ENCODE measurements around the gene PTPRN2. TPM values are rescaled to one million over a fixed set of nuclear protein-coding genes. Genes with fewer than 3 reads are reported as not detected.

PTPRN2 gene
- total RNA-seq, 1 donor from 2014 or later = 1.8 TPM

DNA sequence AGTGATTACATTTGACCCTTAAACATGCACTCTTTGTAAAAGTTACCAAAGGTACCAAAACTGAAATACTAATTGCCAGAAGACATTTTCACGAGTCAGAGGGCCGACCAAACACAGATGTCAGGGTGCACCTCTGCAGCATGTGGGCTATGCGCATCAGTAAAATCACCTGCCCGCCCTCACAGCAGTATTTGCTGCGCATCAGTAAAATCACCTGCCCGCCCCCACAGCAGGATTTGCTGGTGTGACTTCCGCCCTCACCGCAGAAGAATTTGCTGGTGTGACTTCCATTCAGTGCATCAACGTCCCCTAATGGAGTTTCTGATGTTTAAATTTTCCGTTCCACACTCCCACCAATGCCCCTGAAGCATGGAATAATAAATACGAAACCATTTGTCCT is 202.9 kb downstream of the PTPRN2 start:
- ChIA-PET POLR2A (no interaction called here), CTCF (no interaction called here)
- intact Hi-C loops (cut with micrococcal nuclease) = no loop called here
- Mint-ChIP-seq H3K4me3 (no peak overlapping the region), H3K9me3 (peaks cover 15% of the 10 kb centered on the region), H3K36me3 (ENCODE audit: low read depth) (no peaks in the 10 kb centered on the region), H3K27me3 (no peaks in the 10 kb centered on the region), H3K4me1 (no peaks in the 10 kb centered on the region), H3K27ac (no peak overlapping the region)
- no peak for ATAC-seq (ENCODE audit: low read depth)
- no peak for DNase-seq
- TF ChIP-seq, protein P1, sequence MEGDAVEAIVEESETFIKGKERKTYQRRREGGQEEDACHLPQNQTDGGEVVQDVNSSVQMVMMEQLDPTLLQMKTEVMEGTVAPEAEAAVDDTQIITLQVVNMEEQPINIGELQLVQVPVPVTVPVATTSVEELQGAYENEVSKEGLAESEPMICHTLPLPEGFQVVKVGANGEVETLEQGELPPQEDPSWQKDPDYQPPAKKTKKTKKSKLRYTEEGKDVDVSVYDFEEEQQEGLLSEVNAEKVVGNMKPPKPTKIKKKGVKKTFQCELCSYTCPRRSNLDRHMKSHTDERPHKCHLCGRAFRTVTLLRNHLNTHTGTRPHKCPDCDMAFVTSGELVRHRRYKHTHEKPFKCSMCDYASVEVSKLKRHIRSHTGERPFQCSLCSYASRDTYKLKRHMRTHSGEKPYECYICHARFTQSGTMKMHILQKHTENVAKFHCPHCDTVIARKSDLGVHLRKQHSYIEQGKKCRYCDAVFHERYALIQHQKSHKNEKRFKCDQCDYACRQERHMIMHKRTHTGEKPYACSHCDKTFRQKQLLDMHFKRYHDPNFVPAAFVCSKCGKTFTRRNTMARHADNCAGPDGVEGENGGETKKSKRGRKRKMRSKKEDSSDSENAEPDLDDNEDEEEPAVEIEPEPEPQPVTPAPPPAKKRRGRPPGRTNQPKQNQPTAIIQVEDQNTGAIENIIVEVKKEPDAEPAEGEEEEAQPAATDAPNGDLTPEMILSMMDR (IDR thresholded peaks at IDR 0.05) = no peak

DNA sequence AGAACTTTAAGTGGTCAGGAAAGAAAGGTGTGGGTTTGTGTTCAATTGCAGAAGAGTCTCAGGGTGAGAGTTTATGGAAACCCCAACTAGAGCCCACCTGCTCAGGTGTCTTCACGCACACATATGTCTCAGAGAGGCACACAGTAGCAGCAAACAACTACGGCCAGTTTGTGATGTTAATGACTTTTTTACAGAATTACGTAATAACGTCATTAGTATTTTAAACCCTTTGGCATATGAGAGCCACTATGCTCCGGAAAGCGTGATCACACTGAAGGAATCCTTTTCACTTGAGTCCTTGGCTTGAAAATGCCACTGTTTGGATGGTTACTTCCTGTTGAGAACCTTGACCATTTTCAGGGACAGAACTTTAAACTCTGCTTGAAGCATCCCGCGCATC is 204.0 kb downstream of the PTPRN2 start:
- Mint-ChIP-seq H3K36me3 (ENCODE audit: low read depth) (no peaks in the 10 kb centered on the region), H3K27ac (no peak overlapping the region), H3K4me1 (no peaks in the 10 kb centered on the region), H3K4me3 (no peak overlapping the region), H3K9me3 (peaks cover 20% of the 10 kb centered on the region), H3K27me3 (no peaks in the 10 kb centered on the region)
- POLR2A ChIA-PET = no interaction called here
- DNase-seq = no peak
- TF ChIP-seq, protein P1 (IDR thresholded peaks at IDR 0.05) = no peak
- intact Hi-C loops (cut with micrococcal nuclease) = no loop called here
- CTCF ChIA-PET = no interaction called here
- no peak for ATAC-seq (ENCODE audit: low read depth)

DNA sequence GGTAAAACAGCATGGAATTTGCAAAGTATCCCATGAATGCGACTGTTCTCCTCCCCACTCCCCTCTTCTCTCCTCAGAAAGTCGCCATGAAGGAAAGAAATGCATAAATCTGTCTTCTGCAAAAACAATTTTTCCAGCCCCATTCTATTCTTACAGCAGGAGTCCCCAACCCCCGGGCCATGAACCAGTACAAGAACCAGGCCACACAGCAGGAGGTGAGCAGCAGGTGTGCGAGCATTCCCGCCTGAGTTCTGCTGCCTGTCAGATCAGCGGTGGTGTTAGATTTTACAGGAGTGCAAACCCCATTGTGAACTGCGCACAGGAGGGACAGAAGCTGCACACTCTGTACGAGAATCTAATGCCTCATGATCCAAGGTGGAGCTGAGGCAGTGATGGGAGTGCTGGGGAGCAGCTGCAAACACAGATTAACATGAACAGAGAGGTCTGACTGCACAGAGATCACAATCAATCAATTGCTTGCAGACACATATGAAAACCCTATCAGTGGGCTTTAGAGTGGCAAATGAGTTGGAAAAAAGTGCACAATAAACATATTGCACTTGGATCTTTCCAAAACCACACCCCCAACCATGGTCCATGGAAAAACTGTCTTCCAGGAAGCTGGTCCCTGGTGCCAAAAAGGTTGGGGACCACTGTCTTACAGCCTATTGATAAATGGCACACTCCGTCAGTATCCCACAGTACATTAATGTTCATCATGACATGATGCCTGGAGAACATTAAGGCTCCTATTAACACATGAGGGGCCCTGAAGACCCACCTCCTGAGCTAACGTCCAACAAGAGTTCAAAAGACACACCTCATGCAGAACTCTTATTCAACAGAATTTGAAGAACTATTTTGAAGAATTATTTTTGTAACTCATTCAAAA is 205.0 kb downstream of the PTPRN2 start:
- ATAC-seq (ENCODE audit: low read depth) (no peak), DNase-seq (no peak)
- Mint-ChIP-seq H3K27ac (no peak overlapping the region), H3K9me3 (peaks cover 21% of the 10 kb centered on the region), H3K27me3 (no peaks in the 10 kb centered on the region), H3K36me3 (ENCODE audit: low read depth) (no peaks in the 10 kb centered on the region), H3K4me3 (no peak overlapping the region), H3K4me1 (no peaks in the 10 kb centered on the region)
- intact Hi-C loops (cut with micrococcal nuclease) = no loop called here
- POLR2A ChIA-PET = no interaction called here
- CTCF ChIA-PET = no interaction called here
- TF ChIP-seq, protein P1 (IDR thresholded peaks at IDR 0.05) = no peak

DNA sequence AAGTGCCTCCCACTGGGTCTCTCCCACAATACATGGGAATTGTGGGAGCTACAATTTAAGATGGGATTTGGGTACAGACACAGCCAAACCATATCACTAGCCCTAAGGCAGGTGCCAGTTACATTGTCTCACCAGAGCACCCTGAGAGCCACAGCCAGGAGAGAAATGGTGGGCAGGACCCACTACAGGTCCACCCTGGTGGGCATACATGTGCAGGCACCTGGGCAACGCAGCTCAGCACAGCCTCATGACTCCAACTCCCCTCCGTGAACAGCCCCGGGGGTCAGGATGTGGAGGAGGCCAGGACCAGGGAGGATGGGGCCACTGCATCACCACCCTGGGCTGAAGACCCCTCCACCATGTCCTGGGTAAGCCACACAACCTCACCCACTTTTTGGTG is 205.7 kb downstream of the PTPRN2 start:
- Mint-ChIP-seq H3K4me3 (no peak overlapping the region), H3K27ac (no peak overlapping the region), H3K9me3 (peaks cover 22% of the 10 kb centered on the region), H3K4me1 (no peaks in the 10 kb centered on the region), H3K27me3 (no peaks in the 10 kb centered on the region), H3K36me3 (ENCODE audit: low read depth) (no peaks in the 10 kb centered on the region)
- CTCF ChIA-PET = no interaction called here
- intact Hi-C loops (cut with micrococcal nuclease) = no loop called here
- TF ChIP-seq, protein P1 (IDR thresholded peaks at IDR 0.05) = no peak
- DNase-seq = no peak
- POLR2A ChIA-PET = no interaction called here
- ATAC-seq (ENCODE audit: low read depth) = no peak

DNA sequence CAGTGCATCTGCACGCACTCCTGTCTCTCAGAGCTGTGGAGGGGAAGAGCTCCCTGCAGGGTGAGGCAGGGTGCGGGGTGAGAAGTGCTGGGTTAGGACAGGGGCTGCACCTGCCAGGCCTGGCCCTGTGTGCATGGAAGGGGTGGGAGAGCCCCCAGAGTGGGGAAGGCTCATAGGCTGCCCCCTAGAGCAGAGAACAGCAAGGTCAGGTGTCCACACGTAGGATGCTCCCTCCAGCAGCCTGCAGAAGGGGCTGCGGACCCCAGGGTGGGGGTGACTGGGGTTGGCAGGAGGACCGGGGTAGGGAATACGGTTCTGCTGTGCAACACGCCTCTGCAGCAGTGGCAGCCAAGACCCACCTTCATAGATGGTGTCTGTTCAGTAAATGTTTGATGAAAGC is 208.6 kb downstream of the PTPRN2 start:
- POLR2A ChIA-PET = no interaction called here

More for the DNA sequence above, 208.6 kb downstream of the PTPRN2 start:
- no peaks in the 10 kb centered on the region for H3K4me1 Mint-ChIP-seq
- TF ChIP-seq, protein P1 (IDR thresholded peaks at IDR 0.05) = no peak
- no peak for ATAC-seq (ENCODE audit: low read depth)
- H3K9me3 Mint-ChIP-seq = peaks cover 25% of the 10 kb centered on the region
- H3K27ac Mint-ChIP-seq = no peak overlapping the region
- no peak for DNase-seq
- no peaks in the 10 kb centered on the region for H3K36me3 Mint-ChIP-seq (ENCODE audit: low read depth)
- H3K27me3 Mint-ChIP-seq = no peaks in the 10 kb centered on the region
- CTCF ChIA-PET = no interaction called here
- intact Hi-C loops (cut with micrococcal nuclease) = no loop called here
- no peak overlapping the region for H3K4me3 Mint-ChIP-seq
